Glutamatergic neuron (in vitro differentiated cells): ENCODE data around the gene CHI3L1. TPM values are rescaled to one million over a fixed set of nuclear protein-coding genes. Genes with fewer than 3 reads are reported as not detected.

ENCODE experiments used
- DNase-seq: peaks from one replicate; pipeline ENCODE4 v3.0.0; 2022
- H3K27ac Mint-ChIP-seq: one replicate; pipeline ENCODE4 v1.8.0; 2020; ENCODE audit warnings: mild to moderate bottlenecking, mixed read lengths, inconsistent platforms; ENCODE audit not compliant: unreplicated experiment
- H3K27me3 Mint-ChIP-seq: one replicate; pipeline ENCODE4 v1.8.0; 2020; ENCODE audit warnings: mild to moderate bottlenecking, moderate library complexity, mixed read lengths, inconsistent platforms; ENCODE audit not compliant: unreplicated experiment
- H3K36me3 Mint-ChIP-seq: one replicate; pipeline ENCODE4 v1.8.0; 2020; ENCODE audit warnings: mild to moderate bottlenecking, mixed read lengths, inconsistent platforms; ENCODE audit not compliant: unreplicated experiment
- H3K4me1 Mint-ChIP-seq: one replicate; pipeline ENCODE4 v1.8.0; 2020; ENCODE audit warnings: mild to moderate bottlenecking, low read depth, mixed read lengths, inconsistent platforms; ENCODE audit not compliant: unreplicated experiment
- H3K4me3 Mint-ChIP-seq: one replicate; pipeline ENCODE4 v1.8.0; 2020; ENCODE audit warnings: mild to moderate bottlenecking, mixed read lengths, inconsistent platforms; ENCODE audit not compliant: unreplicated experiment
- H3K9me3 Mint-ChIP-seq: one replicate; pipeline ENCODE4 v1.8.0; 2020; ENCODE audit warnings: mild to moderate bottlenecking, moderate library complexity, mixed read lengths, inconsistent platforms; ENCODE audit not compliant: unreplicated experiment
- CTCF ChIP-seq: fragments of 200-600 bp; sonication (generic); IDR thresholded peaks from one replicate; pipeline ENCODE4 v1.5.0; 2021; ENCODE audit not compliant: partially characterized antibody, unreplicated experiment
- total RNA-seq: library from RNA; stranded (reverse); fragmentation: NEBNext Ultra II Directional; extraction: Animal tissue kit (Norgen Biotek cat#: 25700); gene quantifications from one replicate; pipeline ENCODE4 v1.2.1, GENCODE V29; 2021; ENCODE audit not compliant: unreplicated experiment

CHI3L1 gene
- total RNA-seq, 1 donor from 2014 or later: not detected

DNA sequence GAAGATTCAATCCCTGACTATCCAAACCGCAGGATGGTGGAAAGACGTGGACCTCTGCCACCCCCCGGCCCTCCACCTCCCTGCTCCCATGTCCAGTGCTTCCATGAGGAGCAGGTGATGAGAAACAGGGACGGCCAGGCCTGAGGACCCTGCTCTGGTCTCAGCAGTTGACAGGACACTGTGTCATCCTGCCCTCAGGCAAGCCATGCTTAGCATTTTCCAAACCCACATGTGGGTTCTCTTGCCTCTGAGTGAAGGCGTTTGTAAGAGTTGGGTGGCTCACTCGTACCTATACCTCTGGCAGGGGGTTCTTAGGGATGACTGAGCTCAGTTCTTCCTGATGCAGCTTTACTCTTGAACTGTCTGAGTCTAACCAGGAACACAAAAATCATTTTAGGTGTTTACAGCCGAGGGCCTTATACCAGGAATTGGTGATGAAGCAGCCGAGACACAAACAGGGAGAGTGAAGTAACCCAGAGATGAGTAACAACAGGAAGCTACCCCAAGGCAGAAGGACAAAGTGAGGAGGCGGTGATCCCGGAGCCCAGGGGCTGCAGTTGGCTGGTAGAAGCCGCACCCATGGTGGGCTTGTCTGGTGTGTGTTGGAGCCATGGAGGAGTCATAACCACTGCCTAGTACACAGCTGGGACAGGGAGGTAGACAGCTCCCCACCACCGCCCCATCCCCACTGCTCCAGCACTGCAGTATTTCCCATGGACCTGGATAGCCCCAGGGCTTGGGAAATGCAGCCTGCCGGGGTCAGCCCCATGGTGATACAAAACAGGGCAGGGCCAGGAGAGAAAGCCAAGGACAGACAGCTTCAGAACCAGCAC is 32.3 kb downstream of the CHI3L1 start:
- Mint-ChIP-seq H3K27ac (no peak overlapping the region), H3K36me3 (peaks cover 16% of the 10 kb centered on the region), H3K4me1 (peaks cover 25% of the 10 kb centered on the region), H3K27me3 (peaks cover 7% of the 10 kb centered on the region), H3K4me3 (no peak overlapping the region), H3K9me3 (peaks cover 2% of the 10 kb centered on the region)
- no peak for TF ChIP-seq CTCF
- no peak for DNase-seq

DNA sequence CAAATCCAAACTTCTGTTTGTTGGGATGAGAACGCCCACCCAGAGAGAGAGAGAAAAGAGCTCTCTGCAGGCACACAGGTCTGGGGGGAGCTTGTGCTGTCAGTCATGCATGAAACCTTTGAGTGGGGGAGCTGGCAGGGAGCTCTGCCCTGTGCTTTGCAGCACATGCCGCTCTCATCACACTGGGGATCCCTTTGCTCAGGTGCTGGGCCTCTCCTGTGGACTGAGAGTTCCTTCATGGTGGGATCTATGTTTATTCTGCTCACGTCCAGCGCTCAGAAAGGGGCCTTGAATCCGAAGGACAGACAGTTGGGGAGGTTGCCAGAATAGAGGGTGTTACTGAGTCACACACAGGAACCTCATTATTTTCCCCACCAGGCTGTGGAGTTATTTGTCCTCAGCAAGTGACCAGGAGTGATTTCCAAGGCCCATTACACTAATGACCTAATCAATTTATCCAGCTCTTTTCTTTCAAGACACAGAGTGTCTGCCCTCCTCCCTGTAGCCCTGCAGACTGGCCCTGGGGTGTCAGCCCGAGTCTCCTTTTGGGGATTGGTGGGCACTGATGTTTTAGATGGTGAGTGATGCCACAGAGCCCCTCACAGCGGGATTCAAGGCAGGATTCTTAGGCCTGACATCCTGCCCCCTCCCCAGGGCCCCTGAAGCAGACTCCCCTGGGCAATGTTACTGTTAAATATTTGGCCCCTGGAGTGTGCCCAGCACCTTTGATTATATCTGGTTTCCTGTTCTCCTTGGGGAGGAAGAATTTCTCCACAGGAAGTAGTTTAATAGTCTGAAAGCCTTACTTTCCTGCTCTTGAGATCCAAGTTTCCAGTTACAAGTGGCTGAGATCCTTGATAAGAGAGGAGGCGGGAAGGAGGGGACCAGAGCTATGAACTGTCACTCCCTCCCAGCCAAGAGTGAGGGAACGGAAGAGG is 33.2 kb downstream of the CHI3L1 start:
- H3K4me3 Mint-ChIP-seq: no peak overlapping the region
- peaks cover 7% of the 10 kb centered on the region for H3K27me3 Mint-ChIP-seq
- DNase-seq: no peak
- no peak overlapping the region for H3K27ac Mint-ChIP-seq
- TF ChIP-seq CTCF: no peak
- H3K9me3 Mint-ChIP-seq: peaks cover 2% of the 10 kb centered on the region
- peaks cover 25% of the 10 kb centered on the region for H3K4me1 Mint-ChIP-seq
- H3K36me3 Mint-ChIP-seq: peaks cover 7% of the 10 kb centered on the region

DNA sequence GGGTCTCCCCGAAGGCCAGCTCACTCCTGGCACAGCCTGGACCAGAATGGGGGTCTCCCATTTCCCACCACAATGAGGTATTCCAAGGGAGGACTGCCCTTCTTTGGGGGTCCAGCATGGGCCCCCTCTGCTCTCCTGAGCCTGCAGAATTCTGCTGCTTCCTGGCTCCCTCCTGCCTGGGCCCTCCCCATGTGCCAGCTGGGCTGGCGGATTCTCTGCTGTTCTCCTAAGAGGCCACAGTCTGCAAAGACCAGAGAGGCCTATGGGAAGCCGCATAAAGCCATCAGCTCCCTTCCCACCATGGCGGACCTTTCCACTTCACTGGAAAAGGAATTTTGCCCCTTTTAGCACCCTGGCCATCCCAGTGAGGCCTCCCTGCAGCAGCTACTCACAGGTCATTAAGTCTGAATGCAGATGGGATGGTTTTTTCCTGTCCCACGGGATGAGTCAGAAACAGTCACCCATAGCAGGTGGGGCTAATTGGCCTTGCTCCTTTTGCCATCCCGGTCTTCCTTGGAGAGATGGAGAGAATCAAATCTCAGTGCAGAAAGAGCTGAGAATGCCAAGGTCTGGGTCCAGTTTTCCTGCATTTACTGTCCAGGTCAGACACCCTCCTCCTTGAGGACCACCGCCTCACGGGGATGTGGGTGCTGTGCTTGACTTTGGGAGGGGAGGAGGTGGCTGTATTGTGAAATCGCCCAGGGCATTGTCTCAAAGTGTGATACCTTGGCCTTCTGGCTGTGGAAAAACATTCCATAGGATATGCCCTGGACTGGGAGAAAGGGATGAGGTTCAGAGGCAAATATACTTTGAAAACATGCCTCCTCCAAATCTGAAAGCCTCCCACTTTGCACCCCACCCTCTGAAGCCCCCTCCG is 34.1 kb downstream of the CHI3L1 start:
- no peak for DNase-seq
- peaks cover 30% of the 10 kb centered on the region for H3K4me1 Mint-ChIP-seq
- H3K9me3 Mint-ChIP-seq: no peaks in the 10 kb centered on the region
- no peaks in the 10 kb centered on the region for H3K36me3 Mint-ChIP-seq
- no peak for TF ChIP-seq CTCF
- no peak overlapping the region for H3K27ac Mint-ChIP-seq
- no peak overlapping the region for H3K4me3 Mint-ChIP-seq
- peaks cover 7% of the 10 kb centered on the region for H3K27me3 Mint-ChIP-seq

DNA sequence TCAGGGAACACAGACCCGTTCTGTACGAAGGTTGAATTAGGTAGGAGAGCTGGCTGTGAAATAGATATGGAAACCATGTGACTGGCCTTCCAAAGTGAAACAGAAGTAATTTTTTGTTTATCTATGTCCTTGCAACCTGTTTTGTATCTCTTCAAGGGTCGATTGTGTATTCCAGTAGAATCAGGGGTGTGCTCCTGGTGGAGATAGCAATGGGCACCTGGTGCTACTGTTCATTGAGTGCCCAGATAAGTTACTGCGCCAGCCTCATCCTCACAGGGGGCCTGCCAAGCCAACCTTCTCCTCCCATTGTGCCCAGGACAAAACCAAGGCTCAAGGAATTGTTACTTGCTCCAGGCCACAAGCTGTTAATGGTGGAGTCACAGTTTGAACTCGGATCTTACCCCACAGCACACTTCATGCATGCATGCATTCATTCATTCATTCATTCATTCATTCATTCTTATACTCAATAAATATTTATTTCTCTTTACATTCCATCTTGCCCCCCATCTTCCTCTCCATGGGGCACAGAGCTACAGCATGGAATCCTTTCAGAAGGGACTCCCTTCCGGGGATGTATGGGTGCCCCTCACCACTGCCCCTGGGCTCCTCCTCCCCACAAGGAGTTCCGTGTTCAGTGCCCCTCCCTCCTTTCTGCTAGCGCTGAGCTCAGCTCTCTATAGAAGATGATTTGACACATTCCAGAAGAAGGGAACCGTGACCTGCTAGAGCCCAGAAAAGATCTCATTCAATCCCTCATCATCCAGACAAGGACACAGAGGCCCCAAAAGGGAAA is 34.9 kb downstream of the CHI3L1 start:
- Mint-ChIP-seq H3K27me3 (peaks cover 7% of the 10 kb centered on the region), H3K4me3 (no peak overlapping the region), H3K36me3 (no peaks in the 10 kb centered on the region), H3K27ac (no peak overlapping the region), H3K9me3 (no peaks in the 10 kb centered on the region), H3K4me1 (peaks cover 33% of the 10 kb centered on the region)
- no peak for TF ChIP-seq CTCF
- DNase-seq: no peak
